Activated naive CD4-positive, alpha-beta T cell treated with anti-CD3 and anti-CD28 coated beads, Interleukin-2, amount 50 U/mL, for 24 hours (primary cell): ENCODE results near the gene KPNA4.
"Not testable (repeated sequence)": the region's sequence is repeated elsewhere in the genome, so short reads cannot be mapped to it uniquely, and the experiment has no call there.

ENCODE experiments used
- H3K27ac Mint-ChIP-seq: one replicate; pipeline ENCODE4 v1.8.0; 2021; ENCODE audit warnings: mild to moderate bottlenecking, mixed read lengths
- H3K27me3 Mint-ChIP-seq: one replicate; pipeline ENCODE4 v1.8.0; 2021; ENCODE audit warnings: mixed read lengths
- H3K36me3 Mint-ChIP-seq: one replicate; pipeline ENCODE4 v1.8.0; 2021; ENCODE audit warnings: mixed read lengths
- H3K4me1 Mint-ChIP-seq: one replicate; pipeline ENCODE4 v1.8.0; 2021; ENCODE audit warnings: mixed read lengths
- H3K4me3 Mint-ChIP-seq: one replicate; pipeline ENCODE4 v1.8.0; 2021; ENCODE audit warnings: mild to moderate bottlenecking, mixed read lengths
- H3K9me3 Mint-ChIP-seq: one replicate; pipeline ENCODE4 v1.8.0; 2021; ENCODE audit warnings: mixed read lengths

The KPNA4 gene

GRCh38 chr3:160553827-160554226, 11.5 kb downstream of the KPNA4 start:
- Mint-ChIP-seq H3K9me3 (no peaks in the 10 kb centered on the region), H3K4me1 (peaks cover 71% of the 10 kb centered on the region), H3K36me3 (peaks cover 23% of the 10 kb centered on the region), H3K27ac (no peak overlapping the region), H3K4me3 (no peak overlapping the region), H3K27me3 (no peaks in the 10 kb centered on the region)

GRCh38 chr3:160546727-160547126, 18.6 kb downstream of the KPNA4 start:
- Mint-ChIP-seq H3K4me3 (peak overlapping the region; percentile 20), H3K36me3 (peaks cover 36% of the 10 kb centered on the region), H3K4me1 (peaks cover 93% of the 10 kb centered on the region), H3K27ac (peak overlapping the region; percentile 36), H3K27me3 (no peaks in the 10 kb centered on the region), H3K9me3 (peaks cover 10% of the 10 kb centered on the region)

GRCh38 chr3:160545504-160545871, 19.9 kb downstream of the KPNA4 start:
- Mint-ChIP-seq H3K27ac (peak overlapping the region; percentile 39), H3K36me3 (peaks cover 28% of the 10 kb centered on the region), H3K9me3 (peaks cover 10% of the 10 kb centered on the region), H3K4me1 (peaks cover 89% of the 10 kb centered on the region), H3K4me3 (peak overlapping the region; percentile 11), H3K27me3 (no peaks in the 10 kb centered on the region)

DNA sequence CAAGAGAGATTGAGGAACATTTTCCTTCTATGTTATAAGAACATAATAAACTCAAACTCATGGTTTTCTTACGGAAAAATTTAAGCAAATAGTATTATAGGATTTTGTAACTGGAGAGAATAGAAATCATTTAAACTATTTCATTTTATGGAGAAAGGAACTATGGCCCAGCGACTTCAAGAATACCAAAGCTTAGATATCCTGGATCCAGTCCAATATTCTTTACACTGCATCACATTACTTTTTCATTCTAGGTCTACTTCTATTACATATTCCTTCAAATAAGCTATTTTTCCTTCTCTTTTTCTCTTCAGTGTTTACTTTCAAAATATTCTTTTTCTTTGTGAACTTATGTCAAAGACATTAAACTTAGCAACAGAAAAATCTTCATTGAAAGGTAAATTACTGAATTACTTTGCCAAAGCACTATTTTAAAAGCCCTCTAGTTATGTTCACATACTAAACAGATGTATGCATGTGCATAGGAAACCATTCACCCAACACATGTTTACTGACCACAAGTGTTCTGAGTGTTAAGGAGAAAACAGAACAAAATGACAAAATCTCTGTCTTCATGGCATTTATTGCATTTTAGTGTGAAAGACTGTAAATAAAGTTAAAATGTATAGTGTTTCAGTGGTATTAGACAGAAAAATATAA, 20.4 kb downstream of the KPNA4 start:
- peaks cover 10% of the 10 kb centered on the region for H3K9me3 Mint-ChIP-seq
- H3K4me1 Mint-ChIP-seq, result peaks cover 90% of the 10 kb centered on the region
- peak overlapping the region; percentile 39 for H3K27ac Mint-ChIP-seq
- no peaks in the 10 kb centered on the region for H3K27me3 Mint-ChIP-seq
- H3K4me3 Mint-ChIP-seq, result peak overlapping the region; percentile 11
- H3K36me3 Mint-ChIP-seq, result peaks cover 25% of the 10 kb centered on the region

- H3K4me1 Mint-ChIP-seq, result peaks cover 76% of the 10 kb centered on the region
- no peaks in the 10 kb centered on the region for H3K27me3 Mint-ChIP-seq
- H3K9me3 Mint-ChIP-seq, result no peaks in the 10 kb centered on the region
- H3K36me3 Mint-ChIP-seq, result peaks cover 11% of the 10 kb centered on the region
- H3K27ac Mint-ChIP-seq, result no peak overlapping the region
- peak overlapping the region; percentile 20 for H3K4me3 Mint-ChIP-seq
These were observed 24.8 kb downstream of the KPNA4 start for GRCh38 chr3:160540551-160540950.

DNA sequence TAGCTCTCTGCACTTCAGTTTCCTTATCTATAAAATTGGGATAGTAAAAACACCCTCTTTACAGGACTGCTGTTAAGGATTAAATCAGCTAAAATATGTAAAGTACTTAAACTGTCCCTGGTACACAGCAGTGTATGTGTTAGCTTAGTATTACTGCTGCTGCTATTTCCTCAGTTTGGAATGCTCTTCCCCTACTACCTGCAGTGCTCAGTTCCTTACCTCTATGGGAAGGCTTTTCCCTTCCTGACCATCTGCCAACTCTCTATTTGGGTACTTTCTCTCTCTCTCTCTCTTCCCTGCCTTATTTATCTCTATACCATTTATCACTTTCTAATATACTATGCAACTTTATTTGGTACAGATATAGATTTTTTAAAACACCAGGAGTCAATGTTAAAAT, 26.5 kb downstream of the KPNA4 start:
- no peaks in the 10 kb centered on the region for H3K9me3 Mint-ChIP-seq
- peaks cover 59% of the 10 kb centered on the region for H3K4me1 Mint-ChIP-seq
- H3K27ac Mint-ChIP-seq, result no peak overlapping the region
- H3K36me3 Mint-ChIP-seq, result peaks cover 5% of the 10 kb centered on the region
- no peak overlapping the region for H3K4me3 Mint-ChIP-seq
- no peaks in the 10 kb centered on the region for H3K27me3 Mint-ChIP-seq

DNA sequence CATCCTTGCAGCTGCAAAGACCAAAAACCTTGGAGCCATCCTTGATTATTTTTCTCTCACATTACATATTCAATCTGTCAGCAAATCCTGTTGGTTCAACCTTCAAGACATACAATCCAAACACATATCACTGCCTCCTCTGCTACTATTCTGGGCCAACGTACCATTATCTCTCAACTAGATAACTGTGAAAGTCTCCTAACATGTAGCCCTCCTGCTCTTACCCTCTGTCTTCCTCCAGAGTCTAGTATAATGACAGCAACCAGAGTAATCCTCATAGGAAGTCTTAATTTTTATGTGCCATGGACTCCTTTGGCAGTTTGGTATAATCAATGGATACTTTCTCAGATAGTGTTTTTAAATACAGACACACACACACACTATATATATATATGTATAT, 27.6 kb downstream of the KPNA4 start:
- peaks cover 51% of the 10 kb centered on the region for H3K4me1 Mint-ChIP-seq
- peaks cover 5% of the 10 kb centered on the region for H3K36me3 Mint-ChIP-seq
- H3K9me3 Mint-ChIP-seq, result no peaks in the 10 kb centered on the region
- H3K27me3 Mint-ChIP-seq, result no peaks in the 10 kb centered on the region
- no peak overlapping the region for H3K4me3 Mint-ChIP-seq
- peak overlapping the region; percentile 68 for H3K27ac Mint-ChIP-seq

- Mint-ChIP-seq H3K27ac (peak overlapping the region; percentile 47), H3K36me3 (peaks cover 11% of the 10 kb centered on the region), H3K4me1 (peaks cover 8% of the 10 kb centered on the region), H3K27me3 (no peaks in the 10 kb centered on the region), H3K4me3 (no peak overlapping the region), H3K9me3 (no peaks in the 10 kb centered on the region)
These were observed 33.0 kb downstream of the KPNA4 start for GRCh38 chr3:160532371-160532770.

- Mint-ChIP-seq H3K36me3 (peaks cover 11% of the 10 kb centered on the region), H3K27ac (no peak overlapping the region), H3K9me3 (no peaks in the 10 kb centered on the region), H3K4me3 (no peak overlapping the region), H3K27me3 (no peaks in the 10 kb centered on the region), H3K4me1 (no peaks in the 10 kb centered on the region)
These were observed 34.1 kb downstream of the KPNA4 start for GRCh38 chr3:160531311-160531710.

GRCh38 chr3:160516391-160516790, 49.0 kb downstream of the KPNA4 start:
- H3K4me1 Mint-ChIP-seq, H3K27me3 Mint-ChIP-seq, H3K4me3 Mint-ChIP-seq, H3K27ac Mint-ChIP-seq, H3K9me3 Mint-ChIP-seq: not testable (repeated sequence)
- peaks cover 19% of the 10 kb centered on the region for H3K36me3 Mint-ChIP-seq

GRCh38 chr3:160501325-160501724, 64.0 kb downstream of the KPNA4 start:
- H3K36me3 Mint-ChIP-seq, result peaks cover 18% of the 10 kb centered on the region
- H3K27ac Mint-ChIP-seq, result no peak overlapping the region
- no peaks in the 10 kb centered on the region for H3K27me3 Mint-ChIP-seq
- H3K4me3 Mint-ChIP-seq, result no peak overlapping the region
- no peaks in the 10 kb centered on the region for H3K4me1 Mint-ChIP-seq
- no peaks in the 10 kb centered on the region for H3K9me3 Mint-ChIP-seq

DNA sequence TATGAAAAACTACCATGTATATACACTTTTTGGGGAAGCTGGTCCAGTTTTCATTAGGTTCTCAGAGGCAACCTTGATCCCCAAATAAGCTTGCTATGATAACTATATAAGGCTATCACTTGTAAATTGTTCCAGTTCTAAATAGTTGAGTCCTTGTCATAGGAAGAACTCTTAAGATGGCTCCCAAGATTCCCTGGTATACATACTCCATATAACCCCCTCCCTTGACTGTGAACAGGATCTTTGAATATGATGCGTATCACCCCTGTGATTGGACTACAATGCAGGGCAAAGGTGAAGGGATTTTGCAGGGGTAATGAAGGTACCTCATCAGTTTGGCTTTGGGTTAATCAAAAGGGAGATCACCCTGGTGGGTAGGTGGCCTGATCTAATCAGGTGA, 67.2 kb downstream of the KPNA4 start:
- Mint-ChIP-seq H3K36me3 (peaks cover 18% of the 10 kb centered on the region), H3K27ac (no peak overlapping the region), H3K4me1 (no peaks in the 10 kb centered on the region), H3K4me3 (no peak overlapping the region), H3K9me3 (no peaks in the 10 kb centered on the region), H3K27me3 (no peaks in the 10 kb centered on the region)

DNA sequence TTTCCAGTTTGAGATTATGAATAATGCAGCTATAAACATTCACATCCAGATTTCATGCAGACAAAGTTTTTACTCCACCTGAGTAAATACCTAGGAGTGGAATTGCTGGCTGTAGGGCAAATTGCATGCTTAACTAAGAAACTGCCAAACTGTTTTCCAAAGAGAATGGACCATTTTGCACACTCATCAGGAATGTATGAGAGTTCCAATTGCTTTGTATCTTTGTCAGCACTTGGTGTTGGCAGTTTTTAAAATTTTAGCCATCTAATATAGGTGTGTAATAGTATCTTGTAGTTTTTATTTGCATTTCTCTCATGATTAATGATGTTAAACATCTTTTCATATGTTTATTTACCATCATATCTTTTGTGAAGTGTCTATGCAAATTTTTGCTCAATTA, 75.2 kb downstream of the KPNA4 start:
- Mint-ChIP-seq H3K4me3 (no peak overlapping the region), H3K27me3 (peaks cover under 1% of the 10 kb centered on the region), H3K27ac (no peak overlapping the region), H3K36me3 (no peaks in the 10 kb centered on the region), H3K9me3 (no peaks in the 10 kb centered on the region), H3K4me1 (peaks cover 2% of the 10 kb centered on the region)

DNA sequence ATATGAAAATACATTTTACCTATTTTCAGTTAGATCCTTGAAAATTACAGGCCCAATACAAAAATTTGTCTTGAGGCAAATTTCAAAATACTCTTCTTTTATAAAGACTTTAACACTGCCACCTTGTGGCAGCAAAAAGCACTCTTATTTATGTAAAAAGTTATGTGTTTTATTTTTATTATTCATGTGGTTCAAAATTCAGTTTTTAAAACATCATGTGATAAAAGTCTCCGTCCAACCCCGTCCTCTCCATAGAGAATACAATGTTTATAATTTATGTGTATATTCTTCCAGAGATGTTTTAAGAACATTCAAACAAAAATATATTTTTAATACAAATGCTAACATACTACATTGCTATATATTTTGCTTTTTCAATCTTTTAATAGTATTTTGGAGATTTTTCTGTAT, 78.9 kb downstream of the KPNA4 start:
- H3K4me3 Mint-ChIP-seq, result no peak overlapping the region
- no peaks in the 10 kb centered on the region for H3K9me3 Mint-ChIP-seq
- H3K27me3 Mint-ChIP-seq, result peaks cover 3% of the 10 kb centered on the region
- no peak overlapping the region for H3K27ac Mint-ChIP-seq
- H3K36me3 Mint-ChIP-seq, result no peaks in the 10 kb centered on the region
- H3K4me1 Mint-ChIP-seq, result peaks cover 4% of the 10 kb centered on the region

GRCh38 chr3:160482796-160483195, 82.6 kb downstream of the KPNA4 start:
- H3K27ac Mint-ChIP-seq, result no peak overlapping the region
- H3K4me1 Mint-ChIP-seq, result peaks cover 4% of the 10 kb centered on the region
- H3K27me3 Mint-ChIP-seq, result peaks cover 3% of the 10 kb centered on the region
- H3K9me3 Mint-ChIP-seq, result no peaks in the 10 kb centered on the region
- H3K4me3 Mint-ChIP-seq, result no peak overlapping the region
- peaks cover 1% of the 10 kb centered on the region for H3K36me3 Mint-ChIP-seq

GRCh38 chr3:160481856-160482255, 83.5 kb downstream of the KPNA4 start:
- peaks cover 1% of the 10 kb centered on the region for H3K36me3 Mint-ChIP-seq
- H3K27ac Mint-ChIP-seq, result peak overlapping the region; percentile 30
- no peaks in the 10 kb centered on the region for H3K9me3 Mint-ChIP-seq
- peaks cover 3% of the 10 kb centered on the region for H3K27me3 Mint-ChIP-seq
- H3K4me3 Mint-ChIP-seq, result no peak overlapping the region
- peaks cover 4% of the 10 kb centered on the region for H3K4me1 Mint-ChIP-seq

GRCh38 chr3:160480931-160481330, 84.4 kb downstream of the KPNA4 start:
- peaks cover 3% of the 10 kb centered on the region for H3K27me3 Mint-ChIP-seq
- H3K4me3 Mint-ChIP-seq, result no peak overlapping the region
- H3K4me1 Mint-ChIP-seq, result peaks cover 4% of the 10 kb centered on the region
- no peak overlapping the region for H3K27ac Mint-ChIP-seq
- H3K36me3 Mint-ChIP-seq, result peaks cover 1% of the 10 kb centered on the region
- no peaks in the 10 kb centered on the region for H3K9me3 Mint-ChIP-seq
